A549 (cell line): ENCODE results near the gene ROR2. TPM values are rescaled to one million over a fixed set of nuclear protein-coding genes. Genes with fewer than 3 reads are reported as not detected.

ENCODE experiments used
- ATAC-seq, 2 experiments: fragments of 200-7000 bp in 1 of 2; fragments of >200 bp in 1 of 2; cut with Nextera tagmentation in 1 of 2; cut with Tn5 transposase in 1 of 2; 3 replicates each; pipeline versions ENCODE4 v1.8.0 to v1.9.1; 2018 to 2020; ENCODE audit warnings: mild to moderate bottlenecking in 1 of 2, moderate library complexity in 1 of 2
- CTCF ChIA-PET: fragments of 300-600 bp; sonication (Branson Sonifier 250); formaldehyde crosslinking; extraction: SDS; loops from one replicate; lab custom pipeline; 2021; ENCODE audit warnings: antibody characterized with exemption, inconsistent platforms; lab: Yijun Ruan, JAX
- POLR2A ChIA-PET: fragments of 350-600 bp; formaldehyde crosslinking; extraction: SDS; loops from one replicate; lab custom pipeline; 2021; ENCODE audit warnings: antibody characterized with exemption, inconsistent platforms; lab: Yijun Ruan, JAX
- DNase-seq, 2 experiments: peaks; one replicate each; pipeline versions ENCODE4 v3.0.0 to v3.0.0-alpha.2; 2011 to 2016; ENCODE audit warnings: low read depth in 1 of 2, low spot score in 1 of 2
- FAIRE-seq: peaks from 2 replicates; lab custom pipeline; 2011; peaks lifted over from hg19 to GRCh38; lab: Jason Lieb, UNC
- H3K27ac ChIP-seq, 2 experiments: fragments of >200 bp; sonication (Bioruptor Twin); formaldehyde crosslinking; 3 replicates each; pipeline ENCODE4 v1.5.1; 2016 to 2017
- H3K4me1 ChIP-seq: fragments of >200 bp; sonication (Bioruptor Twin); formaldehyde crosslinking; 3 replicates; pipeline ENCODE4 v1.6.1; 2016
- H3K4me2 ChIP-seq: fragments of >200 bp; sonication (Bioruptor Twin); formaldehyde crosslinking; 3 replicates; pipeline ENCODE4 v1.6.1; 2016
- H3K4me3 ChIP-seq: fragments of >200 bp; sonication (Bioruptor Twin); formaldehyde crosslinking; 3 replicates; pipeline ENCODE4 v1.5.1; 2016
- H3K9me3 ChIP-seq: fragments of >200 bp; sonication (Bioruptor Twin); formaldehyde crosslinking; 3 replicates; pipeline ENCODE4 v1.6.1; 2016
- CBX2 ChIP-seq: fragments of 200-600 bp; sonication (generic); IDR thresholded peaks from 2 replicates; pipeline ENCODE4 v1.6.1; 2016; ENCODE audit warnings: low read depth, mild to moderate bottlenecking, borderline replicate concordance
- ESRRA ChIP-seq: fragments of 150-350 bp; IDR thresholded peaks from 2 replicates; pipeline ENCODE4 v1.6.1; 2014; ENCODE audit warnings: mild to moderate bottlenecking, low read length, borderline replicate concordance
- FOXS1 ChIP-seq: fragments of 250-450 bp; sonication (Bioruptor Pico); IDR thresholded peaks from 2 replicates; pipeline ENCODE4 v1.5.0; 2020; ENCODE audit warnings: mild to moderate bottlenecking, moderate library complexity
- HOXA7 ChIP-seq: fragments of 250-450 bp; sonication (Bioruptor Pico); IDR thresholded peaks from 2 replicates; pipeline ENCODE4 v1.5.0; 2020; ENCODE audit warnings: mild to moderate bottlenecking, moderate library complexity
- HOXB13 ChIP-seq: fragments of 250-450 bp; sonication (Bioruptor Pico); IDR thresholded peaks from 2 replicates; pipeline ENCODE4 v1.5.0; 2020; ENCODE audit warnings: low read depth, mild to moderate bottlenecking, moderate library complexity
- HOXB5 ChIP-seq: fragments of 250-450 bp; sonication (Bioruptor Pico); IDR thresholded peaks from 2 replicates; pipeline ENCODE4 v1.5.0; 2020; ENCODE audit warnings: mild to moderate bottlenecking, moderate library complexity
- KDM5A ChIP-seq: fragments of 200-600 bp; sonication (generic); IDR thresholded peaks from 2 replicates; pipeline ENCODE4 v1.6.1; 2016; ENCODE audit warnings: antibody characterized with exemption, mild to moderate bottlenecking
- MAZ ChIP-seq: fragments of 150-350 bp; IDR thresholded peaks from 2 replicates; pipeline ENCODE4 v1.6.1; 2014; ENCODE audit warnings: antibody characterized with exemption, low read depth, low read length, borderline replicate concordance
- POLR2AphosphoS2 ChIP-seq: conservative IDR thresholded peaks from 2 replicates; pipeline ENCODE4 v1.6.1; 2012; ENCODE audit warnings: low read length, improper control_type of control experiment, inconsistent platforms
- RAD21 ChIP-seq, 2 experiments: fragments of >200 bp in 1 of 2; sonication (Bioruptor Twin) in 1 of 2; formaldehyde crosslinking in 1 of 2; IDR thresholded peaks in 1 of 2; conservative IDR thresholded peaks in 1 of 2; 2 replicates in 1 of 2; 3 replicates in 1 of 2; pipeline ENCODE4 v1.6.1; 2012 to 2018; ENCODE audit warnings: inconsistent platforms in 1 of 2
- RCOR1 ChIP-seq: fragments of 150-350 bp; IDR thresholded peaks from 2 replicates; pipeline ENCODE4 v1.6.1; 2014; ENCODE audit warnings: antibody characterized with exemption, low read length, low read depth
- SMC3 ChIP-seq: fragments of >200 bp; sonication (Bioruptor Twin); formaldehyde crosslinking; IDR thresholded peaks from 3 replicates; pipeline ENCODE4 v1.6.1; 2018; ENCODE audit warnings: inconsistent platforms
- SREBF2 ChIP-seq: fragments of 450-650 bp; IDR thresholded peaks from 2 replicates; pipeline ENCODE4 v1.6.1; 2014; ENCODE audit warnings: mild to moderate bottlenecking, moderate library complexity
- ZC3H11A ChIP-seq: fragments of 450-650 bp; IDR thresholded peaks from 2 replicates; pipeline ENCODE4 v1.6.1; 2014; ENCODE audit warnings: antibody characterized with exemption, mild to moderate bottlenecking
- ZNF302 ChIP-seq: fragments of 250-450 bp; sonication (Bioruptor Pico); IDR thresholded peaks from 2 replicates; pipeline ENCODE4 v1.9.0; 2021; ENCODE audit warnings: inconsistent platforms, mild to moderate bottlenecking, moderate library complexity
- WGBS: methylation state at CpG from one replicate; pipeline ENCODE4 v1.1.6; 2017; ENCODE audit errors: missing lambda C conversion rate; 5-methylcytosine and 5-hydroxymethylcytosine counted together
- polyA plus RNA-seq, 4 experiments: library from polyadenylated mRNA; depleted of rRNA in 3 of 4; stranded (reverse); fragments of >200 nt; fragmentation: RNase III in 1 of 4; extraction: RNeasy Plus Mini Kit Qiagen cat#74134 plus additional on column Dnase treatment in 1 of 4; gene quantifications; 2 replicates in 3 of 4; 3 replicates in 1 of 4; pipeline ENCODE4 v1.2.3, GENCODE V29; 2011 to 2017
- TF ChIP-seq, protein P1 (sequence below): IDR thresholded peaks from 2 replicates; pipeline ENCODE4 v1.6.1; 2012
- TF ChIP-seq, protein P2 (sequence below): fragments of >200 bp; sonication (Bioruptor Twin); formaldehyde crosslinking; IDR thresholded peaks from 3 replicates; pipeline ENCODE4 v1.5.1; 2016
- TF ChIP-seq, protein P3 (sequence below): fragments of 450-650 bp; IDR thresholded peaks from 2 replicates; pipeline ENCODE4 v1.6.1; 2014; ENCODE audit warnings: antibody characterized with exemption
- TF ChIP-seq, protein P4 (sequence below): fragments of 200-600 bp; sonication (generic); IDR thresholded peaks from 2 replicates; pipeline ENCODE4 v1.6.1; 2016; ENCODE audit warnings: antibody characterized with exemption, mild to moderate bottlenecking, moderate library complexity
- TF ChIP-seq, protein P5 (sequence below): IDR thresholded peaks from 2 replicates; pipeline ENCODE4 v1.6.1; 2012
- TF ChIP-seq, protein P6 (sequence below): fragments of >200 bp; sonication (Bioruptor Twin); formaldehyde crosslinking; IDR thresholded peaks from 3 replicates; pipeline ENCODE4 v1.6.1; 2016

ROR2 gene
- polyA plus RNA-seq, 2 of the 4 experiments (the other 2 are of a cell fraction): 0.12 to 0.53 TPM

DNA sequence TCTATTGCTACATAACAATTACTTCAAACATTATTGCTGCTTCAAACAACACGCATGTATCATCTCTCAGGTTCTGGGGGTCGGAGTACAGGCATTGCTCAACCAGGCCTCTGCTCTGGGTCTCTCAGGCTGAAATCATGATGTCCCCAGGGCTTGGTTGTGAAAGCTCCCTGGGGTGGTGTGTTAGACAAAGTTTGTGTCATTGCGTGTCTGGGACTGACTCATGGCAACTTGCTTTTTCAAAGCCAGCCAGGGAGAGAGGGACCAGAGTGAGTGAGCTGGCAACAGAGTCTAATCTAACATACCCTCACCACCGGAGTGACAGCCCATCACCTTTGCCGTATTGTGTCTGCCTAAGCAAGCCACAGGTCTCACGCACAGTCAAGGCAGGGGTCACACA is 267.2 kb downstream of the ROR2 start:
- H3K9me3 ChIP-seq: no peaks in the 10 kb centered on the region
- no peak for DNase-seq
- no peak for TF ChIP-seq MAZ
- TF ChIP-seq HOXA7 (CRISPR knock-in tag): no peak
- TF ChIP-seq POLR2AphosphoS2: no peak
- TF ChIP-seq RCOR1: no peak
- TF ChIP-seq HOXB5 (CRISPR knock-in tag): no peak
- no peak for TF ChIP-seq KDM5A
- TF ChIP-seq HOXB13: no peak
- H3K4me1 ChIP-seq: no peaks in the 10 kb centered on the region
- FAIRE-seq: no peak
- ATAC-seq: no peak
- CTCF ChIA-PET: interaction anchor here (0.6 to 3.5 kb wide), 10 partner anchors 10 to 768 kb away, joined by 3 to 26 read pairs (median 4); no protein-coding TSS in a partner anchor
- no peak overlapping the region for H3K4me3 ChIP-seq
- POLR2A ChIA-PET: no interaction called here
- H3K4me2 ChIP-seq: no peak overlapping the region
- no peak overlapping the region for H3K27ac ChIP-seq
- 56% methylated on average over 6 of the region's 6 CpGs for WGBS

DNA sequence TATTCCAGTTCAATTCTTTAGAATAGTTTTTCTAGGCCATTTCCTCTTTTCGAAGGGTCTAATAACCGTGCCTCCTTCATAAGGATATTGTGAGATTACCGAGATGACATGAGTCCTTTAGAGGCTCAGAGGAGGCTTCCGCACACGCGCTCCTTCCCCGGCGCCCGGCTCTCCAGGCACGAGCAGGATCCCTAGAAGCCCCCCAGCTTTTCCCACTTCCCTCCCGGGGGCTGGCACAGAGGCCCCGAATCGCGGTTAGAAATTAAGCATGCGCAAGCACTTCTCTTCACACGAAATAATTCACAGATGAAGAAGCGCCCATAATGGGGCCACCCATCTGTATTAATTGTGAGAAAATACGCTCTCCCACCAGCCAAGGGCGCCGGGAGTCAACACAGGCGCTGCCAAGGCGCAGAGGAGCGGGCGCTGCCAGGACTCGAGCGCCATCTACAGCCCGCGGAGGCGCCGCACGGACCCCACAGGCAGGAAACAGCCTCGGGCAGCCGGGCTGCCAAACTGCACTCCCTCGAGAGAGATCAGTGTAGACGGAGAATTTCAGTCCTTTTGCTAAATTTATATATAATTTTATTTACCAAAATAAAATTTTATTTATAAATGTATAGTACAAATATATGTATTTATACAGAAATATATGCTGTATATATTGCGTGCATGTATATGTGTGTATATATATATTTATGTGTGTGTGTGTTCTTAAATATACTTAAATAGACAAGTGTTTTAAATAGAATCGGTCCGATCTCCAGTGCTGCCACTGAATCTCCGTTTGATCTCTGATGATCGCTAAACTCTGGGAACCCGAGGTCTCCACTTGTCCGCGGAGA is 268.3 kb downstream of the ROR2 start:
- ChIA-PET CTCF (interaction anchor here (0.6 to 1.2 kb wide), 10 partner anchors 9 to 1576 kb away, joined by 3 to 16 read pairs (median 4); no protein-coding TSS in a partner anchor), POLR2A (no interaction called here)
- H3K4me3 ChIP-seq: no peak overlapping the region
- DNase-seq (peak; percentile 58 to 85), FAIRE-seq (no peak), ATAC-seq (peak; percentile 98 to 100)
- no peaks in the 10 kb centered on the region for H3K4me1 ChIP-seq
- 31% methylated on average over 43 of the region's 43 CpGs for WGBS
- no peak for TF ChIP-seq ZC3H11A
- TF ChIP-seq, protein P1, sequence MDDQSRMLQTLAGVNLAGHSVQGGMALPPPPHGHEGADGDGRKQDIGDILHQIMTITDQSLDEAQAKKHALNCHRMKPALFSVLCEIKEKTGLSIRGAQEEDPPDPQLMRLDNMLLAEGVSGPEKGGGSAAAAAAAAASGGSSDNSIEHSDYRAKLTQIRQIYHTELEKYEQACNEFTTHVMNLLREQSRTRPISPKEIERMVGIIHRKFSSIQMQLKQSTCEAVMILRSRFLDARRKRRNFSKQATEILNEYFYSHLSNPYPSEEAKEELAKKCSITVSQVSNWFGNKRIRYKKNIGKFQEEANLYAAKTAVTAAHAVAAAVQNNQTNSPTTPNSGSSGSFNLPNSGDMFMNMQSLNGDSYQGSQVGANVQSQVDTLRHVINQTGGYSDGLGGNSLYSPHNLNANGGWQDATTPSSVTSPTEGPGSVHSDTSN: no peak
- TF ChIP-seq ESRRA: no peak
- no peak for TF ChIP-seq CBX2
- TF ChIP-seq ZNF302 (CRISPR knock-in tag): no peak
- no peak for TF ChIP-seq FOXS1
- TF ChIP-seq SREBF2: no peak
- TF ChIP-seq, protein P2, sequence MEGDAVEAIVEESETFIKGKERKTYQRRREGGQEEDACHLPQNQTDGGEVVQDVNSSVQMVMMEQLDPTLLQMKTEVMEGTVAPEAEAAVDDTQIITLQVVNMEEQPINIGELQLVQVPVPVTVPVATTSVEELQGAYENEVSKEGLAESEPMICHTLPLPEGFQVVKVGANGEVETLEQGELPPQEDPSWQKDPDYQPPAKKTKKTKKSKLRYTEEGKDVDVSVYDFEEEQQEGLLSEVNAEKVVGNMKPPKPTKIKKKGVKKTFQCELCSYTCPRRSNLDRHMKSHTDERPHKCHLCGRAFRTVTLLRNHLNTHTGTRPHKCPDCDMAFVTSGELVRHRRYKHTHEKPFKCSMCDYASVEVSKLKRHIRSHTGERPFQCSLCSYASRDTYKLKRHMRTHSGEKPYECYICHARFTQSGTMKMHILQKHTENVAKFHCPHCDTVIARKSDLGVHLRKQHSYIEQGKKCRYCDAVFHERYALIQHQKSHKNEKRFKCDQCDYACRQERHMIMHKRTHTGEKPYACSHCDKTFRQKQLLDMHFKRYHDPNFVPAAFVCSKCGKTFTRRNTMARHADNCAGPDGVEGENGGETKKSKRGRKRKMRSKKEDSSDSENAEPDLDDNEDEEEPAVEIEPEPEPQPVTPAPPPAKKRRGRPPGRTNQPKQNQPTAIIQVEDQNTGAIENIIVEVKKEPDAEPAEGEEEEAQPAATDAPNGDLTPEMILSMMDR: peak; percentile 87
- TF ChIP-seq, protein P3, sequence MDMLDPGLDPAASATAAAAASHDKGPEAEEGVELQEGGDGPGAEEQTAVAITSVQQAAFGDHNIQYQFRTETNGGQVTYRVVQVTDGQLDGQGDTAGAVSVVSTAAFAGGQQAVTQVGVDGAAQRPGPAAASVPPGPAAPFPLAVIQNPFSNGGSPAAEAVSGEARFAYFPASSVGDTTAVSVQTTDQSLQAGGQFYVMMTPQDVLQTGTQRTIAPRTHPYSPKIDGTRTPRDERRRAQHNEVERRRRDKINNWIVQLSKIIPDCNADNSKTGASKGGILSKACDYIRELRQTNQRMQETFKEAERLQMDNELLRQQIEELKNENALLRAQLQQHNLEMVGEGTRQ: no peak
- TF ChIP-seq, protein P4, sequence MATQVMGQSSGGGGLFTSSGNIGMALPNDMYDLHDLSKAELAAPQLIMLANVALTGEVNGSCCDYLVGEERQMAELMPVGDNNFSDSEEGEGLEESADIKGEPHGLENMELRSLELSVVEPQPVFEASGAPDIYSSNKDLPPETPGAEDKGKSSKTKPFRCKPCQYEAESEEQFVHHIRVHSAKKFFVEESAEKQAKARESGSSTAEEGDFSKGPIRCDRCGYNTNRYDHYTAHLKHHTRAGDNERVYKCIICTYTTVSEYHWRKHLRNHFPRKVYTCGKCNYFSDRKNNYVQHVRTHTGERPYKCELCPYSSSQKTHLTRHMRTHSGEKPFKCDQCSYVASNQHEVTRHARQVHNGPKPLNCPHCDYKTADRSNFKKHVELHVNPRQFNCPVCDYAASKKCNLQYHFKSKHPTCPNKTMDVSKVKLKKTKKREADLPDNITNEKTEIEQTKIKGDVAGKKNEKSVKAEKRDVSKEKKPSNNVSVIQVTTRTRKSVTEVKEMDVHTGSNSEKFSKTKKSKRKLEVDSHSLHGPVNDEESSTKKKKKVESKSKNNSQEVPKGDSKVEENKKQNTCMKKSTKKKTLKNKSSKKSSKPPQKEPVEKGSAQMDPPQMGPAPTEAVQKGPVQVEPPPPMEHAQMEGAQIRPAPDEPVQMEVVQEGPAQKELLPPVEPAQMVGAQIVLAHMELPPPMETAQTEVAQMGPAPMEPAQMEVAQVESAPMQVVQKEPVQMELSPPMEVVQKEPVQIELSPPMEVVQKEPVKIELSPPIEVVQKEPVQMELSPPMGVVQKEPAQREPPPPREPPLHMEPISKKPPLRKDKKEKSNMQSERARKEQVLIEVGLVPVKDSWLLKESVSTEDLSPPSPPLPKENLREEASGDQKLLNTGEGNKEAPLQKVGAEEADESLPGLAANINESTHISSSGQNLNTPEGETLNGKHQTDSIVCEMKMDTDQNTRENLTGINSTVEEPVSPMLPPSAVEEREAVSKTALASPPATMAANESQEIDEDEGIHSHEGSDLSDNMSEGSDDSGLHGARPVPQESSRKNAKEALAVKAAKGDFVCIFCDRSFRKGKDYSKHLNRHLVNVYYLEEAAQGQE: no peak
- TF ChIP-seq, protein P5, sequence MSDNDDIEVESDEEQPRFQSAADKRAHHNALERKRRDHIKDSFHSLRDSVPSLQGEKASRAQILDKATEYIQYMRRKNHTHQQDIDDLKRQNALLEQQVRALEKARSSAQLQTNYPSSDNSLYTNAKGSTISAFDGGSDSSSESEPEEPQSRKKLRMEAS: no peak
- peak; percentile 83 to 90 for TF ChIP-seq RAD21 (conservative IDR thresholded peaks at IDR 0.05 in 1 of 2, IDR thresholded peaks at IDR 0.05 in 1 of 2)
- TF ChIP-seq SMC3: peak; percentile 80
- TF ChIP-seq, protein P6, sequence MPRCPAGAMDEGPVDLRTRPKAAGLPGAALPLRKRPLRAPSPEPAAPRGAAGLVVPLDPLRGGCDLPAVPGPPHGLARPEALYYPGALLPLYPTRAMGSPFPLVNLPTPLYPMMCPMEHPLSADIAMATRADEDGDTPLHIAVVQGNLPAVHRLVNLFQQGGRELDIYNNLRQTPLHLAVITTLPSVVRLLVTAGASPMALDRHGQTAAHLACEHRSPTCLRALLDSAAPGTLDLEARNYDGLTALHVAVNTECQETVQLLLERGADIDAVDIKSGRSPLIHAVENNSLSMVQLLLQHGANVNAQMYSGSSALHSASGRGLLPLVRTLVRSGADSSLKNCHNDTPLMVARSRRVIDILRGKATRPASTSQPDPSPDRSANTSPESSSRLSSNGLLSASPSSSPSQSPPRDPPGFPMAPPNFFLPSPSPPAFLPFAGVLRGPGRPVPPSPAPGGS: no peak
- peak overlapping the region; percentile 67 for H3K4me2 ChIP-seq
- no peaks in the 10 kb centered on the region for H3K9me3 ChIP-seq
- peak overlapping the region in 1 of 2 experiments; percentile 64; a peak in 2 of 6 replicates for H3K27ac ChIP-seq
